Measurements from ENCODE around the gene DNAAF5.
A peak's percentile ranks its signal among the peaks of the same experiment; 100 is the strongest.

Gene DNAAF5

DNA sequence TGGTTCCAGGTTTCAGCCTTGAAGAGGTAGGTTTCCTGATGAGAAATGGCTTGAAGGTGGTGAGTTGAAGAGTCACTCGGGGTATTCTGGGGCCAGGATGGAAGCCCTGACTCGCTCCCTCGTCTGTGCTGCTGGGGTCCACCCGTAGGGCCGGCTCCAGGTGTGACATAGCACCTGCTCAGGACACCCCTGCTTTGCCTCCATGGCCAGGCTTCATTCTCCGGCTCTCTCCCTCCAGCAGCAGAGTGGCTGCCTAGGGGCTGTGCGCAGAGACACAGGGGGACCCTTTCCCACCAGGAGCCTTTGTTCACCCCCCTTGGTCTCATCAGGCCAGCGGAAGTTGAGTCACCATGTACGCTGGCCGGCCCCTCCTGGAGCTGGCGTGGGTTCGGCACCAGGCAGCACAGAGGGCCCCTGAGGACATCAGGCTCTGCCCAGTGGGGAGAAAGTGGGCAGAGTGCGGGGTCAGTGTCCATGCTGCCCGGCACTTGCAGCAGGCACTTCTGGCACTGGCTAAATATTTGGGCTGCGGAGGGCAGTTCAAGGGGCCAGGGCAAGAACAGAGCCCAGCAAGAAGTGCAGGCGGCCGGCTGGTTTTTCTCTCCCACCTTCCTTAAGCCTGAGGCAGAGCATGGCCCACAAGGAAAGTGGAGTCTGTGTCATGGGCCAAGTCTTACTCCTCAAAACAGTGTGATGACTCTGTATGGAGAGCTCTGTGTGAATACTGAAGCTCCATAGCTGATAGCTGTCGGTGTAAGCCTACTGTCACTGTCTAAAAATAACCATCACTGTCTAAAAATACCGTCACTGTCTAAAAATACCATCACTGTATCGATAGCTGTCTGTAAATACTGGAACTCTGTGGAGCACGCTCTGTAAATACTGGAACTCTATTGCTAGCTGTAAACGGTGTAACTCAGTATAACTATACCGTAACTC lies 4.3 kb downstream of the DNAAF5 start:
- TF ChIP-seq GATA1 (IDR thresholded peaks at IDR 0.05; ENCODE audit: low read depth, low read length): no peak
- TF ChIP-seq POLR2A (IDR thresholded peaks at IDR 0.05; ENCODE audit: low read length): no peak
- no peak for DNase-seq

DNA sequence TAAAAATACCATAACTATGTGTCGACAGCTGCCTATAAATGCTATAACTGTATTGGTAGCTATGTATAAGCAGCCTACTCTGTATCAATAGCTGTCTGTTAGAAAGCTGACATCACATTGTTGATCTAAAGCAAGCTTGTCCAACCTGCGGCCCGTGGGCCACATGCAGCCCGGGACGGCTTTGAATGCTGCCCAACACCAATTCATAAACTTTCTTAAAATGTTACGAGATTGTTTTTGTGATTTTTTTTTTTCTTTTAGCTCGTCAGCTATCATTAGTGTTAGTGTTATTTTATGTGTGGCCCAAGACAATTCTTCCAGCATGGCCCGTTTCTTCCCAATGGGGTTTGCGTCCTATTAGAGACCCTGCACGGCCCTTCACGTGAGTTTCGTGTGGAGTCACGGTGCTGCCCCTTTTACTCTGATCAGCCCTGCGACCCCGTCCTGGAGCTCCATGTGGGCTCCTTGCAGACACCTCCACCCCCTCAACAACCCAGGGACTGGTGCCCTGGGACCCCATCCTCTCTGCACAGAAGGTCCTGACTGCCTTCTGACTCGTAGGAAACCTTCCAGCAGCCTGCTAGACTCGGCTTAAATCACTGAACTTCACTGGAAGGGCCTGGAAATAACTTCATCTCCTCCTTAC lies 5.1 kb downstream of the DNAAF5 start:
- TF ChIP-seq GATA1 (IDR thresholded peaks at IDR 0.05; ENCODE audit: low read depth, low read length) (no peak), POLR2A (IDR thresholded peaks at IDR 0.05; ENCODE audit: low read length) (no peak)
- no peak for DNase-seq

DNA sequence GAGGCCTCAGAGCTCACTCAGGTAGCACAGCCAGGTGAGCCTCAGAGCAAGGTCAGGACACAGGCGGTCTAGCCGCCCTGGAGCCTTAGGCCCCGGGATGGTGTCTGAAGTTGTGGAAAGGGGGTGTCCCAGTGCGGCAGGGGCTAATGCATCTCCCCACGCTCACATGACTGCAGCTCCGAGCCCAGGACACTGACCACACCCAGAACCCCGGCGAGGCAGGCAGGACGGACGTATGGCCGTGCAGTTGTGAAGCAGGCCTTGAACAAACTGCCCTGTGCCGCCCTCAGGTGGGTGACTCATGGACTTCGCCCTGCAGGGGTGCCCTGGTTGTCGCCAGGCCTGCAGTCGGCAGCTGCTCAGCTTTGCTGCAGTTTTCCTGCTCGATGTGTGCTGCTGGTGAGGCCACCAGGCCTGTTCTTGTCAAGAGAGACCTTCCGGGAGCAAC lies 5.6 kb downstream of the DNAAF5 start:
- peak in 1 of 2 experiments; percentile 22 for DNase-seq

DNA sequence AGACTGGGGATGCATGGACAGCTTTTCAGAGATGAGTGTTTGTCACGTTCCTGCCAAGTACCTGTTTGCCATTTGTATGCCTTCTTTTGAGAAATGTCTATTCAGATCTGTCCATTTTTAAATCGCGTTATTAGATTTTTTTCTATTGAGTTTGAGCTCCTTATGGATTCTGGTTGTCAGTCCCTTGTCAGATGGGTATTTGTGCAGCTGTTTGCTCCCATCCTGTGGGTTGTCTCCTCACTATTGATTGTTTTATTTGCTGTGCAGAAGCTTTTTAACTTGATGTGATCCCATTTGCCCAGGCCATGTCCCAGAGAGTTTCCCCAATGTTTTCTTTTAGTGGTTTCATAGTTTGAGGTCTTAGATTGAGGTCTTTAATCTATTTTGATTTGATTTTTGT lies 6.1 kb downstream of the DNAAF5 start:
- no peak for DNase-seq
- TF ChIP-seq GATA1 (IDR thresholded peaks at IDR 0.05; ENCODE audit: low read depth, low read length) (no peak), POLR2A (IDR thresholded peaks at IDR 0.05; ENCODE audit: low read length) (no peak)

More for the DNA sequence above, 5.6 kb downstream of the DNAAF5 start:
- TF ChIP-seq GATA1 (IDR thresholded peaks at IDR 0.05; ENCODE audit: low read depth, low read length): no peak
- no peak for TF ChIP-seq POLR2A (IDR thresholded peaks at IDR 0.05; ENCODE audit: low read length)

DNA sequence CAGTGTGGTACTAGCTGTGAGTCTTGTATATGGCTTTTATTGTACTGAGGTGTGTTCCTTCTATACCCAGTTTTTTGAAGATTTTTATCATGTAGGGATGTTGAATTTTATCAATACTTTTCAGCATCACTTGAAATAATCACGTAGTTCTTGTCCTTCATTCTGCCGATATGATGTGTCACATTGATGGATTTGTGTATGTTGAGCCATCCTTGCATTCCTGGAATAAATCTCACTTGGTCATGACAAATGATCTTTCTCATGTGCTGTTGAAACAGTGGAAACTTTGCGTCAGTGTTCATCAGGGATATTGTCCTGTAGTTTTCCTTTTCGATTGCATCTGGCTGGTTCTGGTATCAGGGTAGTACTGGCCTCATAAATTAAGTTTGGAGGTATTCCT lies 7.7 kb downstream of the DNAAF5 start:
- peak; percentile 32 to 43 for DNase-seq
- TF ChIP-seq POLR2A (IDR thresholded peaks at IDR 0.05; ENCODE audit: low read length) (no peak), GATA1 (IDR thresholded peaks at IDR 0.05; ENCODE audit: low read depth, low read length) (no peak)

DNA sequence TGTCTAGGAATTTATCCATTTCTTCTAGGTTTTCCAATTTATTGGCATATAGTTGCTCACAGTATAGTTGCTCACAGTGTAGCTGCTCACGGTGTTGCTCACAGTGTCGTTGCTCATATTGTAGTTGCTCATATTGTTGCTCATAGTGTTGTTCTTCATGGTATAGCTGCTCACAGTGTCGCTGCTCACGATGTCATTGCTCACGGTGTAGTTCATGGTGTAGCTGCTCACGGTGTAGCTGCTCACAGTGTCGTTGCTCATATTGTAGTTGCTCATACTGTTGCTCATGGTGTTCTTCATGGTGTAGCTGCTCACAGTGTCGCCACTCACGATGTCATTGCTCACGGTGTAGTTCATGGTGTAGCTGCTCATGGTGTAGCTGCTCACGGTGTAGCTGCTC lies 8.3 kb downstream of the DNAAF5 start:
- peak in 1 of 2 experiments; percentile 63 for DNase-seq
- TF ChIP-seq POLR2A (IDR thresholded peaks at IDR 0.05; ENCODE audit: low read length) (no peak), GATA1 (IDR thresholded peaks at IDR 0.05; ENCODE audit: low read depth, low read length) (no peak)

DNA sequence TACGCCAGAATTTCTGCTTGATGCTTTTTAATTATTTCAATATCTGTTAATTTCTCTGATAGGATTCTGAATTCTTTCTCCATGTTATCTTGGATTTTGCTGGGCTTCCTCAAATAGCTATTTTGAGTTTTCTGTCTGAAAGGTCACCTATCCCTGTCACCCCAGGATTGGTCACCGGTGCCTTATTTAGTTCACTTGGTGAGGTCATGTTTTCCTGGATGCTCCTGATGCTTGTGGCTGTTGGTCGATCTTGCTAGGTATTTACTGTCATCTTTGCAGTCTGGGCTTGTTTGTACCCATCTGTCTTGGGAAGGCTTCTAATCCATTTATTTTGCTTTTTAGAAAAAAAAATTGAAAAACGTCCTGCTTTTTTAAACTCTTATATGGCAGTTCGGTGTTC lies 11.7 kb downstream of the DNAAF5 start:
- TF ChIP-seq GATA1 (IDR thresholded peaks at IDR 0.05; ENCODE audit: low read depth, low read length): no peak
- TF ChIP-seq POLR2A (IDR thresholded peaks at IDR 0.05; ENCODE audit: low read length): no peak

DNA sequence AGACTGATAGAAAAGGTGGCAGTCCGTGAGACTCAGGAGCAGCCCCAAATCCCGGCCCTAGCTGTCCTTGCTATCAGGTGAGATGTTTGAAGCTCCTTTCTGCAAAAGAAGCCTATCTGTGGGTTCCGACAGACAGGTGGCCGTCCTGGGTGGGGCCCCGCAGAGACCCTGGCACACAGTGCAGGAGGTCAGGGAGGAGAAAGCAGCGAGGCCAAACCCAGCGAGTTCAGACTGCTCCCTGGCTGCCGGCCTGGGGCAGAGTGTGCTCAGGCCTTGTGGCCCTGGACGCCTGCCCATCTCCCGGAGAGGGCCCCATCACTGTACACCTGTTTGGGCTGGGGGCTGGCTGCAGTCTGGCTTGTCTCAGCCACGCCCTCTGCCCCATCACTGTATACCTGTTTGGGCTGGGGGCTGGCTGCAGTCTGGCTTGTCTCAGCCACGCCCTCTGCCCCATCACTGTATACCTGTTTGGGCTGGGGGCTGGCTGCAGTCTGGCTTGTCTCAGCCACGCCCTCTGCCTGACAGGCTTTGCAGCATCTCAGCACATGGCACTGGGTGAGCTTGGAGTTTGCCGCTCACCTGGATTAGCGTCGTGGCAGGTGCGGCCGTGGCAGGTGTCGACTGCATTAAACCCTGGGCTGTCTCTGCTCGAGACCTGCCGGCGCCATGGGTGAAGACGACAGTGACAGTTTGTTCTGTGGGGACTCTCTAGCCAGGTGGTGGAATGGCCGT lies 12.4 kb downstream of the DNAAF5 start:
- no peak for TF ChIP-seq POLR2A (IDR thresholded peaks at IDR 0.05; ENCODE audit: low read length)
- no peak for TF ChIP-seq GATA1 (IDR thresholded peaks at IDR 0.05; ENCODE audit: low read depth, low read length)
- no peak for DNase-seq

More for the DNA sequence above, 11.7 kb downstream of the DNAAF5 start:
- DNase-seq: no peak

DNA sequence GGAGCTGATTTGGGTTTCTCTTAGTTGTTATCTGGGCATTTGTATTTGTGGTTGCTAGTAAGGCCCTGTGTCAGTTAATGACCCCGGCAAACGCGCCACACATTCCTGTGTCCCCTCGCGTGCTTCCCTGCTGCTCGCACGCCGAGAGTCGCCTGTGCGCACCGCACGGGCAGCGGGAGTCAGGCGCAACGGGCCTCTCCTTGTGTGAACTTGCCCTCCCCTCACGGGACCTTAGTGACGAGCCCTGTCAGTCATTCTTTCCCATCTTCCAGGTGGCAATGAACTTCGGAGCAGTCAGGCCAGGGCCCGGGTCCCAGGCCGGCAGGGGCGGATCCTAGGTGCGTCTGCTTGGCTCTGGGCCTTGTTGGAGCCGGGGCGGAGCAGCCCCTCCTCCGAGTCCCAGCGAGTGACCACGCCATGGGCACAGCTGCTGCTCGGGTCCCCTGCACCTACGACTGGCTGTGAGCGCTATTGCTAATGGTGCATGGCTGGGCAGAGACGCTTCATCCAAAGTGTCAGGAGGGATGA lies 13.0 kb downstream of the DNAAF5 start:
- DNase-seq: no peak
- TF ChIP-seq GATA1 (IDR thresholded peaks at IDR 0.05; ENCODE audit: low read depth, low read length) (no peak), POLR2A (IDR thresholded peaks at IDR 0.05; ENCODE audit: low read length) (no peak)

DNA sequence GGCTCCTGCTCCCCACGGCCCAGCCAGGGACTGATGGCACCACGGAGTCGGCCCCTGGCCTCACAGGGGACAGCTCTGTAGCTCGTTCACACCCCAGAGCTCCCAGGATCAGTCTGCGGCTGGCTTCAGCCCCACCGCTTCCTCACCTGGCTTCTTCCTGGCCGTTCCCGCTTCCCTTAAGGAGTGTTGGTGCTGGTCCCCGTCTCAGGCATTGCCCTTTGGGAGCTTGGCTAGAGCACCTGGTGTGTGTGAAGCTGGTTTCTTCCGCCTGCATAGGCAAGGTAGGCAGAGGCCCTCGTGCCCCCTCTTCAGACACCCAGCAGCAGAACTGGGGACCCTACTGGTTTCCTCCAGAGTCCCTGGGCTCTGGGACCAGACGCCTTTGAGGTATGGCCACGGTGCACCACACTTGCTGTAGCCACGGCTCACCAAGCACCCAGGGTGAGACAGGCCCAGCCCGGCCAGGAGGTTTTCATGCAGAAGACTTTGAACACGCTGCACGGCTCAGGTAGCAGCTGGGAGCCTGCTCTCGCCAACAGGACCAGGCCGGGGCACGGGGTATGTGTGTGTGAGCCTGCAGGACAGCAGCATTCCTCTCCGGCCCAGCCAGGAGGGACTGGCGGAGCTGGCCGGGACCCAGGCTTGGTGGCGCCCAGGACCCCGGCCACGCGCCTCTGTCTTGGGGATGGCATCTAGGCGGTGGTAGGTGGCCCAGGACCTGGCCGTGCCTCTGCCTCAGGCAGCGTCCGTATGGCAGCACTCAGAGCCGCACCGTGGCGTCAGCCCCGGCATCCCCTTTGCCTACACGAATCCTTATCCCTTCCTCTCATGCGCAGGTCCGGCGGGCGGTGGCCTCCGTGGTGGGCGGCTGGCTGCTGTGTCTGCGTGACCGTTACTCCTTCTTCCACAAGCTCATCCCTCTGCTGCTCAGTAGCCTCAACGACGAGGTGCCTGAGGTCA lies 13.8 kb downstream of the DNAAF5 start:
- TF ChIP-seq GATA1 (IDR thresholded peaks at IDR 0.05; ENCODE audit: low read depth, low read length) (no peak), POLR2A (IDR thresholded peaks at IDR 0.05; ENCODE audit: low read length) (no peak)
- no peak for DNase-seq

DNA sequence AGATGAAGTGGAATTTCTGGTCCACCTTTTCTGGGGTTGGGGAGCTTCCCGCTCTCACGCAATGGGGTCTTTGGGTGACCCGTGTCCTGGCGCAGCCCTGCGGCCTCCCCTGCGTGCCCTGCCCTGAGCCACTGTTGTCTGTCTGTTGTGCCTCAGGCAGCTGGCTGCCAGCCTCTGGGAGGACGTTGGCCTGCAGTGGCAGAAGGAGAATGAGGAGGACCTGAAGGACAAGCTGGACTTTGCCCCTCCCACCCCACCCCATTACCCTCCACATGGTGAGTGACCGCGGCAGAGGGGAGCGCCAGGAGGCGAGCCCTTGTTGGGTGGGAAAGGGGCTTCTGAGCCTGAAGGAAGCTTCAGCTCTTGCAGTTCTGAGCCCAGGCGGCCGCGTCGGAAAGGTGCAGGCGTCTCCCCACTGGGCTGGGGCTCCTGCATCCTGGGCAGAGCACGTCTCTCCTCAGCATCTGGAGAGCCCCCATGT lies 14.7 kb downstream of the DNAAF5 start:
- DNase-seq: no peak
- TF ChIP-seq POLR2A (IDR thresholded peaks at IDR 0.05; ENCODE audit: low read length): no peak
- no peak for TF ChIP-seq GATA1 (IDR thresholded peaks at IDR 0.05; ENCODE audit: low read depth, low read length)

DNA sequence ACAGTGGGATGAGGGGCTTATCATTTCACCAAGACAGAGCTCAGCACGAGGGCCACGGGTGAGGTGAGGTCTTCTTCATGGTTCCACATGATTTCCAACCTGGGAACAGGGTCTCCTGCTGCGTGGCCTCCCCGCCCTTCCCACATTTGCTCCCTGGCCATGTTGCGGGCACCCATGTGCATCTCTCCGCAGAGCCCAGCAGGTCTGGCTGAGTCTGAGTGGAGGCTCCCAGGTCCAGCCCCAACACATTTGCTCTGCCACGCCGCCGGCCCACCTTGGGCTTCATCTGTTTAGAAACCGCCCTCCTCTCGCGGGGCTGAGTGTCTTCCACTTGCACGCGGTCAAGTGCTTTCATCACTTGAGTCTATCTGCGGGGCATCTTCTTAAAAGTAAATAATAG lies 15.4 kb downstream of the DNAAF5 start:
- no peak for TF ChIP-seq POLR2A (IDR thresholded peaks at IDR 0.05; ENCODE audit: low read length)
- TF ChIP-seq GATA1 (IDR thresholded peaks at IDR 0.05; ENCODE audit: low read depth, low read length): no peak
- no peak for DNase-seq
